A549 treated with RU486 at 1 μM for 4 hours (cell line): ENCODE measurements around the gene IGLON5. TPM values are rescaled to one million over a fixed set of nuclear protein-coding genes. Genes with fewer than 3 reads are reported as not detected.

ENCODE experiments used
- total RNA-seq: library from RNA; stranded (reverse); fragments of 200-300 nt; extraction: Qiagen RNA extraction; gene quantifications from 5 replicates; pipeline ENCODE4 v1.2.3, GENCODE V29; 2022; ENCODE audit warnings: low read depth

IGLON5 gene
- total RNA-seq: 0.07 to 0.09 TPM in 2 of 5 replicates, not detected in the others

DNA sequence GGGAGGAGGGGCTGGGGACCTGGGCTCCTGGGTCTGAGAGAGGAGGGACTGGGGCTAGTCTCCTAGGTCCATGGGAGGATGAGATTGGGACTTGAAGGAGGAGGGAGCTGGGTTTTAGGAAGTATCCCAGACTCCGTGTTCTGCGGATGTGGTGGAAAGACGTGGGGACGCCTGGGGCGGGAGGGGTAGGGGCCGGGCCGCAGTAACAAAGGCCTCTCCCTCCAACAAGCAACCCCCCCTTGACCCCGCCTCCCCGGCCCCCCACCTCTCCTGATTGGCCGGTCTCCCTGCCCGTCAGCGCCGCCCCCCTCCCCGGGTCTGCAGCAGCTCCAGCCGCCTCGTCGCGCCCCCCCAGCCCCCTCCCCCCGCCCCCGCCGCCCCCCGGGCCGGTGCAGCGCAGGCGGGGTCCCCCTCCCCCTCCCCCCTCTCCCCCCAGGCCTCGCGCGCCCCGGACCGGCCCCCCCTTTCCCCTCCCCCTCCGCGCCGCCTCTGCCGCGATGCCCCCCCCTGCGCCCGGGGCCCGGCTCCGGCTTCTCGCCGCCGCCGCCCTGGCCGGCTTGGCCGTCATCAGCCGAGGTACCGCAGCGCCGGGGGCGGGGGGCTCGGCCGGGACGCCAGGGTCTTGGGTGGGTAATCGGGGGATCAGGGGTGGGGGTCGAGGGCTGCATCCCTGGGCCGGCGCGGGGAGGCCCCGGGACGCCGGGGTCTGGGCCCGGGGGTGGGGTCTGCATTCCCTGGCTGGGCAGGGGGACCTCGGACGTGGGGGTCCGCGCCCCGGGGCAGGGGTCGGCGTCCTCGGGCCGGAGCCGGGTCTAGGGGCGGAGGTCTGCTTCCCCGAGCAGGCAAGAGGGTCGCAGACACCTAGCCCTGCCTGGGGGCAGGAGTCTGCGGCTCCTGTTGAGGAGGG is at the start of gene IGLON5:
IGLON5 (plus strand) TSS at position 294 of the 907 bp plus-strand sequence; CDS start at position 498, 204 bp downstream.

DNA sequence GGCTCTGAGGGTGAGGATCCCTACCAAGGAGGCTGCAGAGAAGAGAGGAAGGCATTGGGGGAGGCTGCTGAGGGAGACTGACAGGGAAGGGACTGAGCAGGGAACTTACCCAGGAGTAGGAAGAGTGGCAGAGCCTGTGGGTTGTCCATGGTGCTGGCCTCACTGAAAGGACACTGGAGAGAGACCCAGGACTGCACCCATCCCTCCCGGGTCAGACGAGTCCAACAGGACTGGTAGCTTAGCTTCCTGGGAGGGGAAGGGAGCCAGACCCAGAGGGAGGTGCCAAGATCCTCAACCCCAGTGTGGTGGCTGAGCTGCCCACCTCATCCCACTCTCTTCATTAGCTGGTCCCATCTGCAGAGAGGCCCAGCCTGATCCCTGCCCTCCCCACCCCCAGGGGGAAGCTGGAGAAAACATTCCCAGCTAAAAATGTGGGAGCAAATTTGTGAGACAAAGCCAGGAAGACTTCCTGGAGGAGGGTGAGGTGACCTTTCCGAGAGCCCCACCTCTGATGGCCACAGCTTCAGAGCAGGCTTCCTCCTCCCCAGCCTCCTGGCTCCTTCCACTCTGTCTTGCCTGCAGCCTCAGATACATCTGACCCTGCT is 30.6 kb downstream of the IGLON5 start, which contains the start of gene VSIG10L:
VSIG10L (minus strand) TSS at position 164 of the 605 bp plus-strand sequence; CDS start at position 149, 15 bp downstream.

DNA sequence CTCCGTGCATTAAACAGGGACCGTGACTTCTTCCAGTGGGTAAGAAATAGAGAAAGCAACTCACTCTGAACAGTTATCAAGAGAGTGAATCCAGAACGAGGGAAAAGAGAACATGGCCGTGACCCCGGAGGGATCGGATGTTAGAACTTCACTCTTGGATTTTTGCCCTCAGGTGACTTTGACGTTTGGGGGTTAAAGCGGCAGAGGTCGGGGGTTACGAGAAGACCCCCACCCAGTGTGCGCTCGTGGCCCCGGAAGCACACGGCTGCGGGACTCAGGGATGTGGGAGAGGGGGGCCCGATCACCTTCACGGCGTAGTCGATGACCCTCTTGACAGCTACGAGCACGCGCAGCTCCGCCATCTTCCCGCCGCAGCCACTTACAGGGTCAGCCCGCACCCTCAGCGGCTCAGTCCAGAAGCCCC is 54.5 kb downstream of the IGLON5 start, which contains the start of gene ETFB:
ETFB (minus strand) TSS at position 424 of the 424 bp plus-strand sequence; CDS start at position 362, 62 bp downstream.

DNA sequence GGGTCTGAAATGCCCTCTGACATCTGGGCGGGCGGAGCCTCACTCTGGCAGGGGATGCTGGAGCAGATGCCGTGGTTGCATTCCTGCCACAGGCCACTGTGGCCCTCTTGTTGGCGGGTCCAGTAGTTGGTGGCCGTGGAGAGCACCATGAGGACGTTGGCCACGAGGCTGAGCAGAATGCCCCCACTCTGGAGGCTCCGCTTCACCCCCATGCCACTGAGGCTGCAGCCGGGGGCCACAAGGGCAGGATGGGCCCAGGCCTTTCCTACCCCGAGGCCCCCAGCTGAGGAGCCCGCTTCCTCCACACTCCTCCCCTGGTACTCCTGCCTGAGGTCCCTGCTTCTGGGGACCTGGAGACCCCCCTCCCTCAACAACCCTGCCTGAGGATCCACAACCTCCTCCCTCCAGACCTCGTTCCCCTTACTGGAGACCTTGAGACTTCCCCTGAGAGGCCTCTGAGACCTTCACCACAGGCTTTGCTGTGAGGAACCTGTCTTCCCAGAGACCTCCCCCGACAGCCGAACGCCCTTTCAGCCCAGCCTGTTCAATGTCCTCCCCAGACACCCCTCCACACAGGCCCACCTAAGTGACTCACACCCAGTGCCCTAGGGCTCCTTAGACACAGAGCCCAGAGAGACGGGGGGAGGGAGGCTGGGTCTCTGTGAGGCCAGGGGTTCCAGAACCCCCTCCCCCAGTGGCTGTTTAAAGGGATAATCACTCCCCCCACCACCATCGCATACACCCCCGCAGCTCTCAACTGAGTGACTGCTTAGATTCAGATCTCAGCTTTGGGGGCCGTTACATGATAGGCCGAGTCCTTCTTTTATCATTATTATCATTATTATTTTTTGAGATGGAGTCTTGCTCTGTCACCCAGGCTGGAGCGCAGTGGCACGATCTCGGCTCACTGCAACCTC is 57.2 kb downstream of the IGLON5 start, which contains the start of gene CLDND2:
CLDND2 (minus strand) TSS at position 638 of the 917 bp plus-strand sequence; CDS start at position 212, 426 bp downstream.

DNA sequence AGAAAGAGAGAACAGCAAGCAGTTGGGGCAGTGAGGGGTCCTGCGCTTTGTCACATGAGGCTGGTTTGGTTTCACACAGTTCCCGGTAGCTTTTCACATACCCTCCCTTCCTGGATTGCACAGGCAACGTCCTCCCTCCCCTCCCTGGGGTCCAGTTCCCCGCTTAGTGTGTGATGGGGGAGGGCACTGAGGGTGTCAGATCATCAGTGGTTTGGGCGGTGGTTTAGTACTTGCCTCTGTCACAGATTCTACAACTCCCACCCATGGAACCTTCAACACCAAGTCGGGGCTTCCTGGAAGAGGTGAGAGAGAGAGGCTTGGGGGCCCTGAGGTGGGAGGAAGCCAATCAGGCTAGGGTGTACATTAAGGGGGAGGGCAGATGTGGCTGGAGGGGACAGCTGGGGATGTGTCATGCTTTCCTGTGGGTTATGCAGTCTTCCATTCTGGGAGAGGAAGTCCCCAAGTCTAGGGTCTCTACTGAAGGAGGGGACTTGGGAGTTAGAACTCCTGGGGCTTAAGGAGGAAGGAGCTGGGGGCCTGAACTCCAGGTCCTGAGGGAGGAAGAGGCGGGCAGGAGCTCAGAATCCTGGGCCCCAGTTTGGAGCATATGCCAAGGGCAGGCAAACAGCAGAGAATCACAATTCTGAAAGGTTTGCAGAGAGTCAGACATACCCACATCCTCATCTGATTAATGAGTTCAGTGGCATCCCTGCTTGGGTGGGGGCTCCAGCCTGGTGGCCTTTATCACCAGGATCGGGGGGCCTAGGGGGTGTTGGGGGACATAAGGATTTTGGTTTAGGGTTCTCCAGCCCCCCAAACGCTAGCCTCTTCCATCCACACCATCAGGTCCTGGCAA is 61.4 kb downstream of the IGLON5 start, which contains the start of gene NKG7:
NKG7 (minus strand) TSS at position 6 of the 856 bp plus-strand sequence. CDS start 119 bp downstream, outside the sequence.

Other genes with a start within 250 kb of the IGLON5 start
- 0.15 to 0.29 TPM in 2 of 5 replicates, not detected in the others for gene KLK13, start 246.6 kb upstream of the IGLON5 start, total RNA-seq
- 0.16 to 0.92 TPM (median 0.39 TPM) in 5 replicates for gene KLK14, start 228.8 kb upstream of the IGLON5 start, total RNA-seq
- 5.5 to 18.1 TPM (median 16.9 TPM) in 5 replicates for gene CTU1, start 203.2 kb upstream of the IGLON5 start, total RNA-seq
- not detected in 5 replicates for gene SIGLEC9, start 186.7 kb upstream of the IGLON5 start, total RNA-seq
- gene SIGLEC7, start 169.3 kb upstream of the IGLON5 start, total RNA-seq: not detected in 5 replicates
- gene CD33, start 86.6 kb upstream of the IGLON5 start, total RNA-seq: 0.02 to 0.14 TPM (median 0.09 TPM) in 3 of 5 replicates, not detected in the others
- not detected in 5 replicates for gene SIGLECL1, start 60.6 kb upstream of the IGLON5 start, total RNA-seq
- gene VSIG10L, start 30.5 kb downstream of the IGLON5 start, total RNA-seq: 6.8 to 11.3 TPM (median 10.1 TPM) in 5 replicates
- gene ETFB, start 54.7 kb downstream of the IGLON5 start, total RNA-seq: 222 to 251 TPM (median 225 TPM) in 5 replicates
- 6.2 to 14.6 TPM (median 10.2 TPM) in 5 replicates for gene CLDND2, start 57.4 kb downstream of the IGLON5 start, total RNA-seq
- not detected in 5 replicates for gene NKG7, start 61.0 kb downstream of the IGLON5 start, total RNA-seq
- not detected in 5 replicates for gene LIM2, start 76.3 kb downstream of the IGLON5 start, total RNA-seq
- not detected in 5 replicates for gene C19orf84, start 78.9 kb downstream of the IGLON5 start, total RNA-seq
- gene SIGLEC10, start 106.0 kb downstream of the IGLON5 start, total RNA-seq: not detected in 5 replicates
- not detected in 5 replicates for gene SIGLEC8, start 146.8 kb downstream of the IGLON5 start, total RNA-seq
- not detected in 5 replicates for gene CEACAM18, start 166.9 kb downstream of the IGLON5 start, total RNA-seq
- not detected in 5 replicates for gene SIGLEC12, start 190.2 kb downstream of the IGLON5 start, total RNA-seq
- gene SIGLEC6, start 220.0 kb downstream of the IGLON5 start, total RNA-seq: not detected in 5 replicates